Adrenal gland (tissue), 12 donors: ENCODE measurements around the gene SPECC1L. TPM values are rescaled to one million over a fixed set of nuclear protein-coding genes. Genes with fewer than 3 reads are reported as not detected.

ENCODE experiments used
- DNase-seq, 7 donors: peaks; one replicate each; pipeline ENCODE4 v3.0.0-alpha.2; 2019 to 2020
- H3K27ac ChIP-seq, 5 donors: fragments of 200-600 bp; sonication (generic) in 4 of 5; 1 replicate in 3 of 5; 2 replicates in 2 of 5; pipeline versions ENCODE4 v1.5.1 to v1.8.0; 2016 to 2020; ENCODE audit warnings: mild to moderate bottlenecking in 1 of 5
- H3K27me3 ChIP-seq: fragments of 200-600 bp; 2 replicates; pipeline ENCODE4 v1.8.0; 2021
- H3K36me3 ChIP-seq, 2 donors: fragments of 200-600 bp; replicated peaks in 1 of 2; 1 replicate in 1 of 2; 2 replicates in 1 of 2; pipeline versions ENCODE4 v1.5.1 to v1.8.0; 2018 to 2022
- H3K4me1 ChIP-seq, 2 donors: fragments of 200-600 bp; replicated peaks in 1 of 2; 1 replicate in 1 of 2; 2 replicates in 1 of 2; pipeline versions ENCODE4 v1.5.1 to v1.8.0; 2018 to 2021
- H3K4me3 ChIP-seq, 4 donors: fragments of 200-600 bp; sonication (generic) in 3 of 4; one replicate each; pipeline ENCODE4 v1.5.1; 2016 to 2018
- H3K9me3 ChIP-seq, 3 donors: fragments of 200-600 bp; sonication (generic) in 1 of 3; replicated peaks in 1 of 3; 1 replicate in 2 of 3; 2 replicates in 1 of 3; pipeline versions ENCODE4 v1.5.1 to v1.8.0; 2016 to 2021
- POLR2A ChIP-seq, 2 donors: fragments of 450-650 bp; IDR thresholded peaks; one replicate each; pipeline ENCODE4 v1.6.1; 2017; ENCODE audit warnings: antibody characterized with exemption in 2 of 2, mild to moderate bottlenecking in 2 of 2, moderate library complexity in 1 of 2
- WGBS, 4 donors: extraction: QIAGEN DNeasy Blood & Tissue Kit in 2 of 4; methylation state at CpG; one replicate each; pipeline versions ENCODE4 v1.1.5 to v1.1.7; 2013 to 2017; 5-methylcytosine and 5-hydroxymethylcytosine counted together
- intact Hi-C, 2 donors: fragments of 100-400 bp; cut with DNase I; formaldehyde crosslinking; loops; one replicate each; pipeline versions ENCODE4 v1.14.1 to v1.15.0; 2022 to 2023
- polyA plus RNA-seq, 3 donors: library from polyadenylated mRNA; stranded (reverse); fragments of 200-250 nt in 2 of 3; fragments of 350-450 nt in 1 of 3; fragmentation: Illumina TruSeq in 1 of 3; extraction: RNeasy Lipid Tissue Mini Kit (QIAGEN cat#74804) in 1 of 3; gene quantifications; one replicate each; pipeline ENCODE4 v1.2.3, GENCODE V29; 2013 to 2014
- total RNA-seq, 9 donors: library from RNA; depleted of rRNA in 4 of 9; stranded (reverse); fragments of >200 nt in 4 of 9; fragments of 120-200 nt in 1 of 9; fragmentation: NEBNext Ultra II Directional in 1 of 9; extraction: Animal tissue kit (Norgen Biotek cat#: 25700) in 1 of 9; gene quantifications; one replicate each; pipeline versions ENCODE4 v1.1.0 to v1.2.4, GENCODE V29; 2013 to 2023
- TF ChIP-seq, protein P1 (sequence below), 6 experiments: fragments of 450-650 bp in 4 of 6; fragments of 200-600 bp in 2 of 6; sonication (generic) in 1 of 6; IDR thresholded peaks; 1 replicate in 5 of 6; 2 replicates in 1 of 6; pipeline versions ENCODE4 v1.5.1 to v1.8.0; 2016 to 2021; ENCODE audit warnings: antibody characterized with exemption in 6 of 6, mild to moderate bottlenecking in 2 of 6, moderate library complexity in 1 of 6
- donor health status: healthy with polysubstance abuse.
- donor health status: Bipolar disorder and iron deficiency.
- donor health status: DM: yes; HTN: yes; CAD: no.
- donor health status: DM: no; HTN: no; CAD: no.
- donor health status: DM: no; HTN: no; CAD: no.
- donor health status: DM: yes; HTN: yes; CAD: no.

The SPECC1L gene
- total and polyA plus RNA-seq, 12 donors: 7.2 to 121 (median 43.5) TPM

DNA sequence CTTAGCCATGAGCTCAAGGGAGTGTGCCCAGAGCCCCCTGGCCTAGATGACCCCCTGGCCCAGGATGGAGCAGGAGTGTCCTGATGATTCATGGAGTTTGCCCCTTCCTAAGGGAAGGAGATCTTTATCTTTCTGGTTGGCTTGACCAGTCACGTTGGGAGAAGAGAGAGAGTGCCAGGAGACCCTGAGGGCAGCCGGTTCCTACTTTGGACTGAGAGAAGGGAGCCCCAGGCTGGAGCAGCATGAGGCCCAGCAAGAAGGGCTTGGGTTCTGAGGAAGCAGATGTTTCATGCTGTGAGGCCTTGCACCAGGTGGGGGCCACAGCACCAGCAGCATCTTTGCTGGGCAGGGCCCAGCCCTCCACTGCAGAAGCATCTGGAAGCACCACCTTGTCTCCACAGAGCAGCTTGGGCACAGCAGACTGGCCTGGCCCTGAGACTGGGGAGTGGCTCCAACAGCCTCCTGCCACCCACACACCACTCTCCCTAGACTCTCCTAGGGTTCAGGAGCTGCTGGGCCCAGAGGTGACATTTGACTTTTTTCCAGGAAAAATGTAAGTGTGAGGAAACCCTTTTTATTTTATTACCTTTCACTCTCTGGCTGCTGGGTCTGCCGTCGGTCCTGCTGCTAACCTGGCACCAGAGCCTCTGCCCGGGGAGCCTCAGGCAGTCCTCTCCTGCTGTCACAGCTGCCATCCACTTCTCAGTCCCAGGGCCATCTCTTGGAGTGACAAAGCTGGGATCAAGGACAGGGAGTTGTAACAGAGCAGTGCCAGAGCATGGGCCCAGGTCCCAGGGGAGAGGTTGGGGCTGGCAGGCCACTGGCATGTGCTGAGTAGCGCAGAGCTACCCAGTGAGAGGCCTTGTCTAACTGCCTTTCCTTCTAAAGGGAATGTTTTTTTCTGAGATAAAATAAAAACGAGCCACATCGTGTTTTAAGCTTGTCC lies 171.0 kb downstream of the SPECC1L start:
- Histone ChIP-seq H3K27ac (peak overlapping the region in 3 of 5 donors; percentile 39 to 81 (median 74)), H3K4me1 (peaks cover 14 to 29% of the 10 kb centered on the region in 2 donors), H3K36me3 (no peaks in the 10 kb centered on the region), H3K9me3 (no peaks in the 10 kb centered on the region), H3K27me3 (no peaks in the 10 kb centered on the region), H3K4me3 (no peak overlapping the region)
- no peak for TF ChIP-seq POLR2A (IDR thresholded peaks at IDR 0.05)
- TF ChIP-seq, protein P1, sequence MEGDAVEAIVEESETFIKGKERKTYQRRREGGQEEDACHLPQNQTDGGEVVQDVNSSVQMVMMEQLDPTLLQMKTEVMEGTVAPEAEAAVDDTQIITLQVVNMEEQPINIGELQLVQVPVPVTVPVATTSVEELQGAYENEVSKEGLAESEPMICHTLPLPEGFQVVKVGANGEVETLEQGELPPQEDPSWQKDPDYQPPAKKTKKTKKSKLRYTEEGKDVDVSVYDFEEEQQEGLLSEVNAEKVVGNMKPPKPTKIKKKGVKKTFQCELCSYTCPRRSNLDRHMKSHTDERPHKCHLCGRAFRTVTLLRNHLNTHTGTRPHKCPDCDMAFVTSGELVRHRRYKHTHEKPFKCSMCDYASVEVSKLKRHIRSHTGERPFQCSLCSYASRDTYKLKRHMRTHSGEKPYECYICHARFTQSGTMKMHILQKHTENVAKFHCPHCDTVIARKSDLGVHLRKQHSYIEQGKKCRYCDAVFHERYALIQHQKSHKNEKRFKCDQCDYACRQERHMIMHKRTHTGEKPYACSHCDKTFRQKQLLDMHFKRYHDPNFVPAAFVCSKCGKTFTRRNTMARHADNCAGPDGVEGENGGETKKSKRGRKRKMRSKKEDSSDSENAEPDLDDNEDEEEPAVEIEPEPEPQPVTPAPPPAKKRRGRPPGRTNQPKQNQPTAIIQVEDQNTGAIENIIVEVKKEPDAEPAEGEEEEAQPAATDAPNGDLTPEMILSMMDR (IDR thresholded peaks at IDR 0.05): no peak
- intact Hi-C loops: no loop called here
- 41 to 60% (median 50%) methylated on average over 7 to 8 of the region's 8 CpGs for WGBS, 4 donors
- DNase-seq: peak in 6 of 7 donors; percentile 50 to 79 (median 70)

DNA sequence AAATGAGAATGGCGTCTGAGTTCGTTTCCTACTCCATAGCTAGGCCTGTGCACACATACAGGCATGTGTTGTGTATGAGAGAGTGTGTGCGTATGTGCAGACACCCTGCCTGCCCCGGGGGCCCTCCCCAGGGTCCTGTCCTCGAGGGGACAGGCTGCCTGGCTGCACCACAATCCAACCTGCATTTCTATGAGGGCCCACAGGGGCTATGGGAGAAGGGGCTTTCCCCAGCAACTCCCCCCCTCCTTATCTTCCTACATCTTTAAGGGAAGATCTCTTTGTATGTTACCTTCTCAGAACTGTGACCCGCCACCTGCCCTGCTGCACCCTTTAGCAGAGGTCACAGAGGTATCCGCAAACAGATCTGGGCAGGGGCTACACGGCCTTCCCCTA lies 171.7 kb downstream of the SPECC1L start:
- H3K27me3 ChIP-seq: no peaks in the 10 kb centered on the region
- peaks cover 14 to 29% of the 10 kb centered on the region in 2 donors for H3K4me1 ChIP-seq
- 67 to 78% (median 70%) methylated on average over 6 to 8 of the region's 8 CpGs for WGBS, 4 donors
- H3K4me3 ChIP-seq: no peak overlapping the region
- DNase-seq: no peak
- intact Hi-C loops: no loop called here
- TF ChIP-seq, protein P1 (IDR thresholded peaks at IDR 0.05): no peak
- no peak for TF ChIP-seq POLR2A (IDR thresholded peaks at IDR 0.05)
- H3K9me3 ChIP-seq: no peaks in the 10 kb centered on the region
- no peaks in the 10 kb centered on the region for H3K36me3 ChIP-seq
- H3K27ac ChIP-seq: peak overlapping the region in 3 of 5 donors; percentile 39 to 81 (median 74)

DNA sequence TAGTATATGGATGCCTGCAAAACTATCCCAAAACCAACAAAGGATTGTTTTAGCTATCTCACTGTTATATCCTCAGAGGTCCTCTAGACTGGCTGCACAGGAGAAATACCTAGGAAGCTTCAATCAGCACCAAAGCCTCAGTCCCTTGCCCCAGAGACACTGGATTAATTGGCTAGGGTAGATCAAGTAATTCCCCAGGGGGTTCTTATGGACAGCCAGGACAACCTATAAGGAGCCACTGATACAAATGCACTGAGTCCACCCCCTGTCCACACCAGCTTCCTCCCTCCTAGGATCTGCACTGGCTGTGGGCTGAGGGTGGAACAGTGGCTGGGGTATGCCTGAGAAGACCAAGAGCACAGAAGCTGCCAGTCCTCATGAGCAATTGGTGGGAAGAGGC lies 173.0 kb downstream of the SPECC1L start:
- intact Hi-C loops: no loop called here
- peak in 1 of 7 donors; percentile 21 for DNase-seq
- Histone ChIP-seq H3K36me3 (no peaks in the 10 kb centered on the region), H3K27me3 (no peaks in the 10 kb centered on the region), H3K27ac (no peak overlapping the region), H3K4me3 (no peak overlapping the region), H3K9me3 (no peaks in the 10 kb centered on the region), H3K4me1 (peaks cover 14 to 29% of the 10 kb centered on the region in 2 donors)
- no peak for TF ChIP-seq POLR2A (IDR thresholded peaks at IDR 0.05)
- TF ChIP-seq, protein P1 (IDR thresholded peaks at IDR 0.05): no peak

DNA sequence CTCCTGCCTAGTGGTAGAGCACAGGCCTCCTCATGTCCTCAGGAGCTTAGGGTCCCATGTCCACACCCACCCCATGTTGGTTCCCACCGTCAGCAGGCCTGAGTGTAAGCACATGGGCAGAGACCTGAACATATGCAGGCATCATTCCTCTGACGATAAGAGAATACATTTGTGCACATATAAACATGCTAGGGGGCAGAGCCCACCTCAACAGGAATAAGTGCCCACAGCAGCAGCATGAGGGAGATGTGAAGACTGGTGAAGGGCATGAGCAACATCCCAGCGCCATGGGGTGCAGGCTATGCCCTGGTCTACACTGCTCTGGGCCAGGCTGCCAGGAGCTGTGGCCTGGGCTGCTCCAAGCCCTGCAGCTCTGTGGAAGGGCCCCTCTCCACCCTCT lies 173.6 kb downstream of the SPECC1L start:
- intact Hi-C loops: no loop called here
- no peak overlapping the region for H3K4me3 ChIP-seq
- TF ChIP-seq, protein P1 (IDR thresholded peaks at IDR 0.05): no peak
- TF ChIP-seq POLR2A (IDR thresholded peaks at IDR 0.05): no peak

More for the DNA sequence above, 173.6 kb downstream of the SPECC1L start:
- Histone ChIP-seq H3K27ac (no peak overlapping the region), H3K36me3 (no peaks in the 10 kb centered on the region), H3K4me1 (peaks cover 14 to 29% of the 10 kb centered on the region in 2 donors), H3K27me3 (no peaks in the 10 kb centered on the region), H3K9me3 (no peaks in the 10 kb centered on the region)
- 91 to 100% (median 96%) methylated on average over 3 of the region's 3 CpGs for WGBS, 4 donors
- DNase-seq: peak in 1 of 7 donors; percentile 28
